Brain microvascular endothelial cell (primary cell): Measurements from ENCODE around the gene RAB29.

ENCODE experiments used
- DNase-seq: peaks from one replicate; pipeline ENCODE4 v3.0.0-alpha.2; 2020
- H3K27ac ChIP-seq: fragments of 250-450 bp; sonication (Bioruptor Pico); 2 replicates; pipeline ENCODE4 v1.5.1; 2020; ENCODE audit warnings: mild to moderate bottlenecking, moderate library complexity
- H3K27me3 ChIP-seq: fragments of 250-450 bp; sonication (Bioruptor Pico); replicated peaks from 2 replicates; pipeline ENCODE4 v1.5.1; 2020; ENCODE audit warnings: mild to moderate bottlenecking
- H3K36me3 ChIP-seq: fragments of 250-450 bp; sonication (Bioruptor Pico); replicated peaks from 2 replicates; pipeline ENCODE4 v1.5.1; 2020; ENCODE audit warnings: mild to moderate bottlenecking
- H3K4me3 ChIP-seq: 2 replicates; pipeline ENCODE4 v1.5.1; 2011; ENCODE audit warnings: low read depth, mild to moderate bottlenecking, control low read depth, low read length, moderate library complexity
- CTCF ChIP-seq: IDR thresholded peaks from 2 replicates; pipeline ENCODE4 v1.5.1; 2011; ENCODE audit warnings: low read depth, mild to moderate bottlenecking, moderate library complexity, low read length, control low read depth, inconsistent platforms; ENCODE audit errors: missing control alignments
- in situ Hi-C: cut with HindIII; loops from 2 replicates; pipeline ENCODE4 v1.10.0; 2017; ENCODE audit warnings: low sequenced_read_pairs, low pct_ligation_motif_present

The RAB29 gene

GRCh38 chr1:205748403-205749233 lies 26.7 kb downstream of the RAB29 start:
- Histone ChIP-seq H3K27me3 (no peaks in the 10 kb centered on the region), H3K27ac (peak overlapping the region; percentile 96), H3K36me3 (no peaks in the 10 kb centered on the region), H3K4me3 (peak overlapping the region; percentile 72)
- DNase-seq, result peak; percentile 76
- TF ChIP-seq CTCF, result no peak
- in situ Hi-C loops, result no loop called here

- no peak for TF ChIP-seq CTCF
- Histone ChIP-seq H3K4me3 (peak overlapping the region; percentile 9), H3K27ac (no peak overlapping the region), H3K36me3 (no peaks in the 10 kb centered on the region), H3K27me3 (no peaks in the 10 kb centered on the region)
- DNase-seq, result no peak
- in situ Hi-C loops, result no loop called here
Observed at GRCh38 chr1:205746757-205747412, 28.4 kb downstream of the RAB29 start.

- Histone ChIP-seq H3K27me3 (no peaks in the 10 kb centered on the region), H3K36me3 (no peaks in the 10 kb centered on the region), H3K4me3 (no peak overlapping the region), H3K27ac (no peak overlapping the region)
- in situ Hi-C loops, result no loop called here
- DNase-seq, result no peak
- no peak for TF ChIP-seq CTCF
Observed at GRCh38 chr1:205744403-205744802, 30.9 kb downstream of the RAB29 start.

GRCh38 chr1:205743977-205744376 lies 31.3 kb downstream of the RAB29 start:
- in situ Hi-C loops, result no loop called here

GRCh38 chr1:205741681-205742080 lies 33.6 kb downstream of the RAB29 start:
- TF ChIP-seq CTCF, result no peak
- DNase-seq, result no peak
- H3K36me3 ChIP-seq, result peaks cover 3% of the 10 kb centered on the region
- H3K27me3 ChIP-seq, result no peaks in the 10 kb centered on the region
- no peak overlapping the region for H3K4me3 ChIP-seq
- H3K27ac ChIP-seq, result no peak overlapping the region
- in situ Hi-C loops, result no loop called here

More at GRCh38 chr1:205743977-205744376, 31.3 kb downstream of the RAB29 start:
- Histone ChIP-seq H3K27me3 (no peaks in the 10 kb centered on the region), H3K4me3 (no peak overlapping the region), H3K36me3 (peaks cover 2% of the 10 kb centered on the region), H3K27ac (no peak overlapping the region)
- DNase-seq, result no peak
- TF ChIP-seq CTCF, result no peak
